ENCODE data around the gene TPM3. TPM values are rescaled to one million over a fixed set of nuclear protein-coding genes. Genes with fewer than 3 reads are reported as not detected.

Gene TPM3
- total RNA-seq, result 279 and 321 TPM in 2 replicates

DNA sequence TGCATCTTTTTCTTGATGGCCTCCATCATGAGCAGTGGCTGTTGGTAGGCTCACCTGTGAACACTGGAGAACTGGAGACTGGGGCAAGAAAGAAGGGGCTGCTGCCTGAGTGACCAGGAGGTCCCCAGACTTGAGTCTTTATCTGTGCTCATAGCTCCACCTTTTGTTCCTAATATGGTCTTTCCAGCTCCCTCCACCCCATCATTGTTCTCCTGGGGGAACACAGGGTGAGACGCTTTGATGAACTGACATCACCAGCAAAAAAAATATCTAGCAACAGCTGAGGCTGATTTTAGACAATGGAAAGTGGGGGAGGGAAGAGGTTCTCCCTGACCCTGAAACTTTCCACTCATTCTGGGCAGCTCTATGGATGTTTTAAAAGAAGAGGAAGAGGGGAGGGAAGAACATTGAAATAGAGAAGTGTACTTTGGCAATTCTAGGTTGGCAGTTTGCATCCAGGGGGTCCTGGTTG, at the start of gene TPM3:
Gene TPM3 (minus strand): TSS at position 111 of the 472 bp plus-strand sequence. CDS start 82 bp downstream, at position 29.
- no peak within 1 kb of the TSS for H3K4me3 ChIP-seq (ENCODE audit: low read depth, low read length)
- no peak for FAIRE-seq
- no peak for DNase-seq (ENCODE audit: low read depth)
- no peak for TF ChIP-seq CTCF (IDR thresholded peaks at IDR 0.05; ENCODE audit: insufficient read depth, low read length, severe bottlenecking)
- H3K36me3 ChIP-seq (ENCODE audit: control insufficient read depth, insufficient read depth, low read length), result no peaks in the 10 kb centered on the region
- H3K27me3 ChIP-seq (ENCODE audit: control insufficient read depth, insufficient read depth, low read length), result peaks cover 2% of the 10 kb centered on the region

GRCh38 chr1:154240294-154240833, 48.5 kb upstream of the TPM3 start:
- no peak overlapping the region for H3K4me3 ChIP-seq (ENCODE audit: low read depth, low read length)
- DNase-seq (ENCODE audit: low read depth) (no peak), FAIRE-seq (no peak)
- TF ChIP-seq CTCF (IDR thresholded peaks at IDR 0.05; ENCODE audit: insufficient read depth, low read length, severe bottlenecking), result no peak
- H3K36me3 ChIP-seq (ENCODE audit: control insufficient read depth, insufficient read depth, low read length), result peaks cover 20% of the 10 kb centered on the region
- H3K27me3 ChIP-seq (ENCODE audit: control insufficient read depth, insufficient read depth, low read length), result no peaks in the 10 kb centered on the region

DNA sequence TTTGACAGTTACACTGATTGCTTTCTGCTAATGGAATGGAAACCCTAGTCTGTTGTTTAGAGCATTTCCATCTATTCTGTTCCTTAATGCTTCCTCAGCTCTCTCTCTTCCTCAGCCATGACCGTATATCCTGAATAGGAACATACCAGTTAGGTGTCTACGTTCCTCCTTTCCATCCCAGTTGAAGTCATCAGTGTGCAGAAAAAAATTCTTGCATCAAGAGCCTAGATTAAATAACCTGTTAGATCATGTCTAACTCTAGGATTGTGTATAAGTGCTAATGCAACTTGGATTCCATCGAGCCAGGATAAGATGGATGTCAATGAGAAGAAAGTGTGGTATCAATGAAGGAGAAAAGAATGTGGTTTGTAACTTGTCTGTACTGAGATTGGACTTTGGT, 47.6 kb upstream of the TPM3 start:
- TF ChIP-seq CTCF (IDR thresholded peaks at IDR 0.05; ENCODE audit: insufficient read depth, low read length, severe bottlenecking), result no peak
- DNase-seq (ENCODE audit: low read depth) (no peak), FAIRE-seq (no peak)
- Histone ChIP-seq H3K36me3 (ENCODE audit: control insufficient read depth, insufficient read depth, low read length) (peaks cover 21% of the 10 kb centered on the region), H3K27me3 (ENCODE audit: control insufficient read depth, insufficient read depth, low read length) (no peaks in the 10 kb centered on the region), H3K4me3 (ENCODE audit: low read depth, low read length) (no peak overlapping the region)

- FAIRE-seq, result no peak
- Histone ChIP-seq H3K36me3 (ENCODE audit: control insufficient read depth, insufficient read depth, low read length) (peaks cover 19% of the 10 kb centered on the region), H3K27me3 (ENCODE audit: control insufficient read depth, insufficient read depth, low read length) (no peaks in the 10 kb centered on the region), H3K4me3 (ENCODE audit: low read depth, low read length) (no peak overlapping the region)
- DNase-seq (ENCODE audit: low read depth), result no peak
- TF ChIP-seq CTCF (IDR thresholded peaks at IDR 0.05; ENCODE audit: insufficient read depth, low read length, severe bottlenecking), result no peak
These were observed 46.1 kb upstream of the TPM3 start for GRCh38 chr1:154237880-154238506.

- H3K36me3 ChIP-seq (ENCODE audit: control insufficient read depth, insufficient read depth, low read length), result peaks cover 22% of the 10 kb centered on the region
- no peak for DNase-seq (ENCODE audit: low read depth)
These were observed 45.5 kb upstream of the TPM3 start for GRCh38 chr1:154237435-154237834.

More at GRCh38 chr1:154237435-154237834, 45.5 kb upstream of the TPM3 start:
- no peak overlapping the region for H3K4me3 ChIP-seq (ENCODE audit: low read depth, low read length)
- no peaks in the 10 kb centered on the region for H3K27me3 ChIP-seq (ENCODE audit: control insufficient read depth, insufficient read depth, low read length)
- no peak for TF ChIP-seq CTCF (IDR thresholded peaks at IDR 0.05; ENCODE audit: insufficient read depth, low read length, severe bottlenecking)
- no peak for FAIRE-seq
